ENCODE measurements around the gene NEDD4.
"Not testable (repeated sequence)": the region's sequence is repeated elsewhere in the genome, so short reads cannot be mapped to it uniquely, and the experiment has no call there.

Gene NEDD4

DNA sequence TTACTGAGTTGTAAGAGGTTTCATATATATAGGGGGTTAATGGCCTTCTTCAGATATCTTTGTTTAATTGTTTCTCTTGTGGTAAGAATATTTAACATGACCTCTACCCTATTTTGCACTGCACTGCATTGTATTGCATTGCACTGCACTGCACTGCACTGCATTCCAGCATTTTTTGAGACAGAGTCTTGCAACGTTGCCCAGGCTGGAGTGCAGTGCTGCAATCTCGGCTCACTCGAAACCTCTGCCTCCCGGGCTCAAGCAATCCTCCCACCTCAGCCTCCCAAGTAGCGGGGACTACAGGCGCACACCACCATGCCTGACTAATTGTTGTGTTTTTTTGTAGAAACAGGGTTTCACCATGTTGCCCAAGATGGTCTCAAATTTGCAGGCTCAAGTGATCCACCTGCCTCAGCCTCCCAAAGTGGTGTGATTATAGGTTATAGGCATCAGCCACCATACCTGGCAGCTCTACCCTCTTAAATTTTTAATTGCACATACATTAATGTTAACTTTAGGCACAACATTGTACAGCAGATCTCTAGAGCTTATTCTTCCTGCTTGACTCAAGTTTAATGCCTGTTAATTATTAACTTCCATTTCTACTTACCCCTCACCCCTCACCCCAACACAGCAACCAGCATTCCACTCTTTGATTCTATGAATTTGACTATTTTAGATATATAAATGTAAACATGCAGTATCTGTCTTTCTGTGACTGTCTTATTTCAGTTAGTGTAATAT, 38.4 kb downstream of the NEDD4 start:
- DNase-seq: no peak

GRCh38 chr15:55952501-55953274, 40.7 kb downstream of the NEDD4 start:
- DNase-seq: not testable (repeated sequence)

DNA sequence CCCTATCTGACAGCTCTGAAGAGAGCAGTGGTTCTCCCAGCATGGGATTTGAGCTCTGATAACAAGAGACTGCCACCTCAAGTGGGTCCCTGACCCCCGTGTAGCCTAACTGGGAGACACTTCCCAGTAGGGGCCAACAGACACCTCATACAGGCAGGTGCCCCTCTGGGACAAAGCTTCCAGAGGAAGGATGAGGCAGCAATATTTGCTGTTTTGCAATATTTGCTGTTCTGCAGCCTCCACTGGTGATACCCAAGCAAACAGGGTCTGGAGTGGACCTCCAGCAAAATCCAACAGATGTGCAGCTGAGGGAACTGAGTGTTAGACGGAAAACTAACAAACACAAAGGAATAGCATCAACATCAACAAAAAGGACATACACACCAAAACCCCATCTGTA, 48.8 kb downstream of the NEDD4 start:
- DNase-seq: not testable (repeated sequence)

DNA sequence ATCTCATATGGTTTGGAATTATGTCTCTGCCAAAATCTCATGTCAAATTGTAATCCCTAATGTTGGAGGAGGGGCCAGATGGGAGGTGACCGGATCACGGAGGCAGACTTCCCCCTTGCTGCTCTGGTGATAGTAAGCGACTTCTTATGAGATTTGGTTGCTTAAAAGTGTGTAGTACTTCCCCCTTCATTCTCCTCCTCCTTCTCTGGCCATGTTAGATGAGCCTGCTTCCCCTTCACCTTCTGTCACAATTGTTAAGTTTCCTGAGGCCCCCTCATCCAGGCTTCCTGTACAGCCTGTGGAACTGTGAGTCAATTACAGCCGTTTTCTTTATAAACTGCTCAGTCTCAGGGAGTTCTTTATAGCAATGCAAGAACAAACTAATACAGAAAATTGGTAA, 51.1 kb downstream of the NEDD4 start:
- DNase-seq: no peak

GRCh38 chr15:55937040-55937439, 56.4 kb downstream of the NEDD4 start:
- DNase-seq: no peak

DNA sequence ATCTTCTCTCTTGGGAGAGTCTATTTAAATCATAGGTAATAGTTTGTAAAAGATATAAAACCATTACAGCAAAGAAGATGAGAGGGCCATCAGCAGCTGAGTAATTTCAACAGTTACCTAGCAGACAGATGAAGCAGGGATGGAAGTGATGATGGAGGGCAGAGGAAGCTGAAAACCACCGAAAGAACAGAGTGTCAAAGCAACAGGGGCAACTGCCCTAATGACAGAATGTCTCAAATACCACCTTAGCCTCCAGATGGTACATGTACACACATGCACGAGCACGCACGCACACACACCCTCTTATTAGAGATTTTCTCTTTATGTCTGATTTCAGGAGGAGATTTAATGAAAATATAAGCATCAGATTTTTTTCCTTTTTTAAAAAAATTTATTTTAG, 64.5 kb downstream of the NEDD4 start:
- DNase-seq: no peak

DNA sequence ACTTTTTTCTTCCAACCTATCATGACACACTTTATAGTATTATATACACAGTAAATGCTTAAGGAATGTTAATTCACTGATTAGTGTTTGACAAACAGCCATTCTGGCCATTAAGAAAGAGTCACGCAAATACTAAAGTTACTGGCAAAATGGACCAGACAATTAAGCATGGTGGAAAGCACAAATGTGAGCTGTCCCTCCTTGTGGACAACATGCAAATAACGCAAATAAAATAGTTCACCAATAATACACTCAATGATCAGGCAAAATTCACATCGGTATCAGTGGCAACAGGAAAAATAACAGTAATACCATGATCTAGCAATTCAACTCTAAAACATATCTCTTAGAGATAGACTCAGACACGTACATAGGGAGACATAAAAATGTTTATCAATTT, 71.7 kb downstream of the NEDD4 start:
- DNase-seq: no peak

DNA sequence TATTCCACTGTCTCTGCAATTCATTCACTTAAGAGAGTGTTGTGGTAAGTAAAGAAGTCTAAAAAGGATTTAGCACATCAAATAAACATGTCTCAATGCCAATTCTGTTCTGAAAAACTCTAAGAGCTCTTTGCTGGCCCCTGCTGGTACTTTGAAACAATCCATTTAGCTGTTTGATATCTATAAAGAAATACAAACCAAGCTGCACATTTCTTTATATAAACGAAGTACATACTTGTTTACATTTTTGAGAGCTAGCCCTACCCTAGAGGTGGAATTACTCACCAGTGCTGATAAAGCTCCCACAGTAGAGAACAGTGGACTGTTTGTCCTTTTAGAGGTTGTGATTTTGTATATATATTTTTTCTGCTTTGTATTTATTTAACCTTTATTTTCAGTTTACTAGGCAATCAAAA, 75.5 kb downstream of the NEDD4 start:
- no peak for DNase-seq

DNA sequence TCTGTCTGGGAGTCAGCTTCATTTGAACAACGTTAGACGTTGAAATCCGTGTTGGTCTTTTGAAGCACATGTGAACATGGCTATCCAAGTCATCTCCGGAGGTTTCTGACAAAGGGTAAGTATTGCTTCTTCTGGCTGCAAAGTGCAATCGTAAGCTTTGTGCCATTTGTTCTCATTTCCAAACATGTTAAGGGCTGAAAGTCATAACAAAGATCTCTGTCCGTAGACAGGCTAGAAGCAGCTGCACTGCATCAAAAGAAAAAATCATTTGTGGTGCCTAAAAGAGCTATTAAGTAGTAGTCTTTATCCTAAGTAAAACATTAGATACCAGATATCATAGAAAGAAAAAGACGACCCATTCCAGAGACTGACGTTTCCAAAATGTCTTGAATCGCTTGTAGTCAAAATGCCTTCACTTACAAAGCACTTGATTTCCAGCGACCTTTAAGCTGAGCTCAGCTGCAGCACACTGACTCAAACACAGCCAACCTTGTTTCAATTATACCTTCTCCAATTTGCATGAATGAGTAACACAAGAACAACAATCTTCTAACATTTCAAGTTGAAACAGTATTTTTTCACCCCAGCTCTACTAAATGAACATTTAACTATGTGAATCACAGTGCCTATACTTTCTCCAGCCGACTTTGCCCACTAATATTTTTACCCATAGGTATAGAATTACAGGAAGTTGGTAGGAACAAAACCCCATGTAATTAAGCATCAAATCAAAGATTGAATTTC, 76.6 kb downstream of the NEDD4 start:
- DNase-seq: no peak

DNA sequence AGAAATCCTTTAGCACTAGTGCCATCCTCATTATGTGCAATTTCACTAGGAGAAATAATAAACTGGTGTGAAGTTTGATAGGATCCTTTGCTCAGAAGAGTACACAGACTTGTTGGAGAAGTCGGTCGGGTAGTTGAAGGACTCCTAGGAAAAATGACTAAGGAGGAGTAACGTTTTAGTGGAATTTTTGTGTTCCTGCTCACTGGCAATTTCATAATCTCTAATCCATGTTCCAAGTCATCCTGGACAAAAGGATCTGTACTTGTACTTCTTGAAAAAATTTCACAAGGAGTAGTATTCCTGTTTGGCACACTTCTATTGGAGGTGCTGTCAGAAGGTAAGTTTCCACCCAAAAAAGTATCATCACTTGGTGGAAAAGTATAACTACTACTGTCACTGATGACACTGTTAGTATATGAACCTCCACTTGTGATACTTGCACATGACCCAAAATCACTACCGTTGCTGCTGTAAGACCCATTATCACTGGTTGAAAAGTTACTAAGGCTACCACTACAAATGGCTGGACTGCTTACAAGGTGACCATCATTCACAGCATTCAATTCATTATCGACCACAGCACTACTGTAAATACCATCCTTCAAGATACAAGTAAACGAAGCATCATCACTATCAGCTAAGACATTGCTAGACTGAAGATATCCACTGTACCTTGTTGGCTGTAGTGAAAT, 77.4 kb downstream of the NEDD4 start:
- DNase-seq: no peak

DNA sequence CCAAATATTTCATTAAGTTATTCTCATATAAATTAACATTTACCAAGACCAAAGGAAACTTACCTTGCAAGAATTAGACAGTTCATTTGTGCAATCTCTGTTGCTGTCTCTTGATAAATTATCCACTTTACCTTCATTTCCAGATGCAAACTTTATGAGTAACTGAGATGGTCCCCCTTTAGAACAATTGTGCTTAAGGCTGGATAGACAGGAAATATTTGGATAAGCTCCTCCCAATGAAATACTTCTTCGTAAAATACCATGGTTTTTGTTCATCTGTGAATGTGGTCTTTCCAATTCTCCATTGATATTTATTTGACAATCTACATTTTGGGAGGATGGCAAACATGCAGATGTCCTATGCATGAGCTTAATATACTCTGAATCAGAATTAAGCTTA, 78.2 kb downstream of the NEDD4 start:
- DNase-seq: no peak

DNA sequence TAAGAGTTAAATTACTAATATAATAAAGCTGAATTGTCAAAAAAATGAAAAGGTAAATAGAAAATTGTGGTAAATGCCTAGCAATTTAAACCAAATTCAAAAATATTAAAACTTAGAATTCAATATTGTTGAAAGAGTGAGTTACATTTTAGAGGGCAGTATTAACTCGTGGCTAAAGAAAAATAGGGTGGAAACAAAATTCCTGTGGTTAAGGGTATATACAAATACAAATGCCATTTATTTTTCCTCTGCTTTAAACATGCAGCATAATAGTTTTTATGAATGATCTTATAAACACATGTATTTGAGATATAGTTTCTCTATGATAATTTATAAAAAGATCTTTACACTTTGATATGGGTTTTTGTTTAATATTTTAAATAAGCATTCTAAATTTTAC, 79.0 kb downstream of the NEDD4 start:
- no peak for DNase-seq

- DNase-seq: no peak
Measured at GRCh38 chr15:55912982-55913381, 80.4 kb downstream of the NEDD4 start.

DNA sequence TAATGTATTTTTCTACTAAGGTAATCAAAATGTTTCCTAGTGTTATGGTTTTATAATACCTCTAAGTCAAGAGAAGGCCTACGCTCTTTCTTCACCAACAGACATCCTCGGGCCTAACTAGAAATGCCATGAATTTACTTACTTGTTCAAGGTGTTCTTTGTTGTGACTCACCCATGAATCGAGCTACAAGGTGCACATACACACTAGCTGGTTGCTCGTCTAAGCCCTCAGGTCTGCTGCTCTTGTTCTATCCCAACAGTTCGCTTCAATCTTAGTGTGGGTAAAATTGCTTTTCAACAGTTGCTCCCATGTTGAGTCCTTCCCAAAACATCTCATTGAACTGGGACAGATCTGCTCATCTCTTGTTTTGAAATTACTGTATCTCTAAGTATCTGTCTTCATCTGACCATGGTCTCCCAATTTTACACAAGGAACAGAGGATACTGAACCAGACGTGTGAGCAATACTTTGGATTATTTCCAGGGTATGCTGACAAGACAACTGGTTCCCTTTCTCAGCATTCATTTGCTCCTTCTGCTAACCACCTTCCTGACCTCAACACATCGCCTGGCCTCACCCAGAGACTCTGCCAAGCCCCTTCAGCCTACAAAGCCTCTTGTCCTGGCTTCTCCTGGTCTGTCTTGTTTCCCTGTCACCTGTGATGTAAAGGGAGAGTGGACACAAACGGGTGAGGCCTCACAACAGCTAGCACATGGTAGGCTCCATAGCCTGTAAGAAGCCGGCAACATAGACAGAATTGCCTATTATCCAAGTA, 84.2 kb downstream of the NEDD4 start:
- no peak for DNase-seq

DNA sequence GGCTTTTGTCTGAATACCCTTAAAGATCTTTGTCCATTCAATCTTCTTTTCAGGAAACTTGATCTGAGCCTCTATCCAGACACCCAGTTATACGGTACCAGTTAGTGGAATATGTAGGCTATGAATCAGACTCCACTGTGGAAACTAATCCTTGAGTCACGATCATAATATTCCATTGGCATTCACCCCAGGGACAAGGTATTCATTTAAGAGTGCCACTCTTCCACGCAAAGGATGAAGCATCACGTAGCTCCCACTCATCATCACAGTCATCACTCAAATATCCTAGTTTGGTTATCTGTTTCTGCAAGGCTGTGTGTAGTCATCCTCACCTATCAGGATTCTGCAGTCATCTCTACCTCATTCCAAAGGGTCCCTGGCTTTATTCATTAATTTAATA, 85.6 kb downstream of the NEDD4 start:
- DNase-seq: no peak

DNA sequence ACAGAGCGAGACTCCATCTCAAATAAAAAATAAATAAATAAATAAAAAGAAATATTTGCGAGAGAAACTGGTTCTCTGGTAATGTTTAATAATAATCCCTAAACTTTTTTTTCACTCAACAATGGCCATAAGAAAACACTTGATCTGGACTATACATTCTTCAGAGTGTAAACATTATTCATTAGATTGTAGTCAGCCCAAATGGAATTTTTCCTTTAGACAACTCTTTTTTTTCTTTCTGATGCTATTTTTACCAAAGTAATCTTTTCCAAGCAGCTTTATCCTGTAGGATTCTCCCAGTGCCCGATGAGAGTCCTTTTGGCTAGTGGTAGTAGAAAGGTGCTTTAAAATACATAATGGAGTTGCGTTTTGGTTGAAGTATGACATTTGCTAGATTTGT, 90.4 kb downstream of the NEDD4 start:
- DNase-seq: no peak

DNA sequence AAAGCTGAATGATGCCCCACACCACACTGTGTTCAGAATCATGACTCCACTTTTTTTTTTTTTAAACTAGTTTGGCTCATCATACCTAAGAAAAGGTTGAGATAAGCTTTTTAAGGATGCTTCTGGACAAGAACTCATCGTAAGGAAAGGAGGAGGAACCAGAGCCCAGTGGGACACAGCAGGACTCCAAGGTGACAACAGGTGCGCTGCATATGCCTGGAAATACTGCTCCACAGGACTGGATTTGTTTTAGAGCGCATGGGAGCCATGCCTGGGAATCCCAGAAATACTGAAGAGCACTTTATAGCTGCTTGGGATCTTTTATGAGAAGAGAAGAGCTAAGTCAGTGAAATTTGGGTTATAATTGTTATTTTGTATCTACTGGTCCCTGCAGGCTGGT, 93.4 kb downstream of the NEDD4 start:
- DNase-seq: no peak

DNA sequence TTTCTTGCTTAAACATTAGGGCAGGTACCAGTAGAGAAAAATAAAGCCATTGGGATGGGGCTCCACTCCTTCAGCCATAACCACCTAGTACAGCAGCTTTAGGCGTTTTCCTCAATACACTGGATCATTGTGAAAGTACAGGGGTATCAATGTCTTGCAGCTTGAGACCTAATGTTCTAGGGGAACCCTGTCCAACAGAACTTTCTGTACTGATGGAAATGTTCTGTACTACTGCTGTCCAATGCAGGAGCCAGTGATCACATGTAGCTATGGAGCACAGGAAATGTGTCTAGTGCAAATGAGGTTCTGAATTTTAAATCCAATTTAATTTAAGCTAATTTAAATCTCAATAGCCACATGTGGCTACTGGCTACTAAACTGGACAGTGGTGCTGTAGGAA, 93.9 kb downstream of the NEDD4 start:
- DNase-seq: no peak

GRCh38 chr15:55897560-55898336, 95.7 kb downstream of the NEDD4 start:
- DNase-seq: no peak

DNA sequence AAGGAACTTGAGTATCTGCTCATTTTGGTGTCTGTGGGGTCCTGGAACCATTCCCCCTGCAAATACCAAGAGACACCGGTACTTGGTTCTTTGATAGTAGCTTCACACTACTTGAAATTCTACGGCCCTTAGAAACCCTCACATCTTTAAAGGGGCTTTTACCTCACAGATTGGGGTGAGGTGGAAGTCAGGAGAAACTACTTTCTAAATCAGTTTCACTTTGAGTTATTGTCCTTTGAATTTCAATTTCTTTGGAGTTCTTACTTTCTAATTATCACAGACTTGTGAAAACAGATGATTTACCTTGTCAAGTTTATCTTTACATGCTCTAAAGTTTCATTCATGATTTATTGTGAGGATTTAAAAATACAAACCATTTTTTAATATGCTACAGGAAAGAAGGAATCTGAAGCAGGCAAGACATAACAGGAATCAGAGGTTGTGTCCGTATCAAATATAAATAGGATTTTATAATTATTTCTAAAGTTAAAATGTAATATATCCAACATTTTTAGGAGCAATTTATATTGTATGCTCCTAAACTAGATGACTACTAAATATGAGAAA, 98.9 kb downstream of the NEDD4 start:
- DNase-seq: no peak

GRCh38 chr15:55893852-55894251, 99.6 kb downstream of the NEDD4 start:
- no peak for DNase-seq
